Transverse colon (tissue), 3 donors: ENCODE data around the gene PRRG2.

ENCODE experiments used
- POLR2A ChIP-seq: fragments of 450-650 bp; IDR thresholded peaks from one replicate; pipeline ENCODE4 v1.6.1; 2016; ENCODE audit warnings: antibody characterized with exemption, mild to moderate bottlenecking, moderate library complexity
- TF ChIP-seq, protein P1 (sequence below), 5 experiments: fragments of 200-600 bp in 3 of 5; fragments of 450-650 bp in 2 of 5; sonication (generic) in 3 of 5; IDR thresholded peaks; 1 replicate in 2 of 5; 2 replicates in 3 of 5; pipeline ENCODE4 v1.5.1; 2016 to 2017; ENCODE audit warnings: antibody characterized with exemption in 5 of 5, inconsistent platforms in 3 of 5, mild to moderate bottlenecking in 2 of 5, moderate library complexity in 1 of 5

- TF ChIP-seq POLR2A = no peak
- TF ChIP-seq, protein P1, sequence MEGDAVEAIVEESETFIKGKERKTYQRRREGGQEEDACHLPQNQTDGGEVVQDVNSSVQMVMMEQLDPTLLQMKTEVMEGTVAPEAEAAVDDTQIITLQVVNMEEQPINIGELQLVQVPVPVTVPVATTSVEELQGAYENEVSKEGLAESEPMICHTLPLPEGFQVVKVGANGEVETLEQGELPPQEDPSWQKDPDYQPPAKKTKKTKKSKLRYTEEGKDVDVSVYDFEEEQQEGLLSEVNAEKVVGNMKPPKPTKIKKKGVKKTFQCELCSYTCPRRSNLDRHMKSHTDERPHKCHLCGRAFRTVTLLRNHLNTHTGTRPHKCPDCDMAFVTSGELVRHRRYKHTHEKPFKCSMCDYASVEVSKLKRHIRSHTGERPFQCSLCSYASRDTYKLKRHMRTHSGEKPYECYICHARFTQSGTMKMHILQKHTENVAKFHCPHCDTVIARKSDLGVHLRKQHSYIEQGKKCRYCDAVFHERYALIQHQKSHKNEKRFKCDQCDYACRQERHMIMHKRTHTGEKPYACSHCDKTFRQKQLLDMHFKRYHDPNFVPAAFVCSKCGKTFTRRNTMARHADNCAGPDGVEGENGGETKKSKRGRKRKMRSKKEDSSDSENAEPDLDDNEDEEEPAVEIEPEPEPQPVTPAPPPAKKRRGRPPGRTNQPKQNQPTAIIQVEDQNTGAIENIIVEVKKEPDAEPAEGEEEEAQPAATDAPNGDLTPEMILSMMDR (IDR thresholded peaks at IDR 0.05) = no peak
Observed at GRCh38 chr19:49551531-49551930, 29.6 kb upstream of the PRRG2 start.
